HG03159 (cell line): Measurements from ENCODE around the gene PSD4.
A peak's percentile ranks its signal among the peaks of the same experiment; 100 is the strongest.

ENCODE experiments used
- ATAC-seq: cut with Tn5 transposase; IDR thresholded peaks from one replicate; pipeline ENCODE4 v1.9.1; 2021; ENCODE audit warnings: mild to moderate bottlenecking, moderate library complexity; ENCODE audit not compliant: unreplicated experiment

PSD4 gene

GRCh38 chr2:113235347-113236226, 61.8 kb downstream of the PSD4 start:
- peak; percentile 77 for ATAC-seq

- no peak for ATAC-seq
These were observed 62.8 kb downstream of the PSD4 start for GRCh38 chr2:113236367-113237159.

GRCh38 chr2:113237604-113238160, 63.9 kb downstream of the PSD4 start:
- no peak for ATAC-seq

- no peak for ATAC-seq
These were observed 65.4 kb downstream of the PSD4 start for GRCh38 chr2:113238871-113239839.

- no peak for ATAC-seq
These were observed 66.6 kb downstream of the PSD4 start for GRCh38 chr2:113240150-113240914.

- ATAC-seq = no peak
These were observed 67.4 kb downstream of the PSD4 start for GRCh38 chr2:113240915-113241911.

- no peak for ATAC-seq
These were observed 68.6 kb downstream of the PSD4 start for GRCh38 chr2:113242327-113242726.

GRCh38 chr2:113245276-113245711, 71.5 kb downstream of the PSD4 start:
- no peak for ATAC-seq

- no peak for ATAC-seq
These were observed 72.8 kb downstream of the PSD4 start for GRCh38 chr2:113246606-113247005.

GRCh38 chr2:113248997-113249770, 75.4 kb downstream of the PSD4 start:
- peak; percentile 57 for ATAC-seq

GRCh38 chr2:113251118-113251517, 77.3 kb downstream of the PSD4 start:
- no peak for ATAC-seq

- no peak for ATAC-seq
These were observed 78.3 kb downstream of the PSD4 start for GRCh38 chr2:113252047-113252590.

GRCh38 chr2:113253453-113253852, 79.7 kb downstream of the PSD4 start:
- no peak for ATAC-seq

GRCh38 chr2:113255140-113256070, 81.6 kb downstream of the PSD4 start:
- ATAC-seq = no peak

- no peak for ATAC-seq
These were observed 83.9 kb downstream of the PSD4 start for GRCh38 chr2:113257516-113258264.
